RWPE2 (cell line): Measurements from ENCODE around the gene PLCH1.

Source experiments
- ATAC-seq: fragments of 200-7000 bp; cut with Tn5 transposase; 3 replicates; pipeline ENCODE4 v1.9.1; 2021; ENCODE audit warnings: low read depth
- DNase-seq: peaks from one replicate; pipeline ENCODE4 v3.0.0-alpha.2; 2020; ENCODE audit warnings: low spot score
- H3K27ac ChIP-seq: fragments of 450-650 bp; 2 replicates; pipeline ENCODE4 v1.5.1; 2017; ENCODE audit warnings: mild to moderate bottlenecking; ENCODE audit not compliant: poor library complexity, severe bottlenecking
- H3K27me3 ChIP-seq: fragments of 250-450 bp; sonication (Bioruptor Pico); 2 replicates; pipeline ENCODE4 v1.5.1; 2021; ENCODE audit warnings: mild to moderate bottlenecking, moderate library complexity; ENCODE audit not compliant: insufficient read depth, poor library complexity, severe bottlenecking
- H3K36me3 ChIP-seq: fragments of 250-450 bp; sonication (Bioruptor Pico); 2 replicates; pipeline ENCODE4 v1.5.1; 2020; ENCODE audit warnings: low read depth, mild to moderate bottlenecking, moderate library complexity
- H3K4me1 ChIP-seq: fragments of 250-450 bp; sonication (Bioruptor Pico); 2 replicates; pipeline ENCODE4 v1.5.1; 2021; ENCODE audit warnings: mild to moderate bottlenecking, moderate library complexity; ENCODE audit not compliant: insufficient read depth, poor library complexity, severe bottlenecking
- H3K4me3 ChIP-seq: fragments of 250-450 bp; sonication (Bioruptor Pico); 2 replicates; pipeline ENCODE4 v1.5.1; 2021; ENCODE audit warnings: mild to moderate bottlenecking, moderate library complexity; ENCODE audit not compliant: severe bottlenecking
- H3K9me3 ChIP-seq: fragments of 250-450 bp; sonication (Bioruptor Pico); 2 replicates; pipeline ENCODE4 v1.5.1; 2021; ENCODE audit warnings: mild to moderate bottlenecking, moderate library complexity; ENCODE audit not compliant: severe bottlenecking
- TF ChIP-seq, protein P1 (sequence below): fragments of 450-650 bp; IDR thresholded peaks from one replicate; pipeline ENCODE4 v1.5.1; 2017; ENCODE audit warnings: mild to moderate bottlenecking, moderate library complexity; ENCODE audit not compliant: poor library complexity, severe bottlenecking

Gene PLCH1

DNA sequence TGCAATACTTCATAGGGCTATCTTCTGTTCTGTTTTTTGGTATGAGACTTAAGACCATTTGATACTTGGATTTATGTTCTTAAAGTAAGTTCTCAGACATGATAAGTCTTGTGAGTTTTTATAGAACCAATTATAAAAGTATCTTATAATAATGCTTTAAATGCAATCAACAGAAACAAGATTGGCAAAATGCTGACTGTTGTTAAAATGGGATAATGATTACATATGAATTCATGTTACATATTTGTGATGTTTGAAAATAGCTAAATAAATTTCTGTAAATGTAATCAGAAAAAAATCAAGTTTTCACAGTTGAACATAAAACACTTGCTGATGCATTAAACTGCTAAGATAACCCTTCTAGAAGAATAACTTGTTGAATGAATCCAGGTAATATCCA, 148.3 kb downstream of the PLCH1 start:
- TF ChIP-seq, protein P1, sequence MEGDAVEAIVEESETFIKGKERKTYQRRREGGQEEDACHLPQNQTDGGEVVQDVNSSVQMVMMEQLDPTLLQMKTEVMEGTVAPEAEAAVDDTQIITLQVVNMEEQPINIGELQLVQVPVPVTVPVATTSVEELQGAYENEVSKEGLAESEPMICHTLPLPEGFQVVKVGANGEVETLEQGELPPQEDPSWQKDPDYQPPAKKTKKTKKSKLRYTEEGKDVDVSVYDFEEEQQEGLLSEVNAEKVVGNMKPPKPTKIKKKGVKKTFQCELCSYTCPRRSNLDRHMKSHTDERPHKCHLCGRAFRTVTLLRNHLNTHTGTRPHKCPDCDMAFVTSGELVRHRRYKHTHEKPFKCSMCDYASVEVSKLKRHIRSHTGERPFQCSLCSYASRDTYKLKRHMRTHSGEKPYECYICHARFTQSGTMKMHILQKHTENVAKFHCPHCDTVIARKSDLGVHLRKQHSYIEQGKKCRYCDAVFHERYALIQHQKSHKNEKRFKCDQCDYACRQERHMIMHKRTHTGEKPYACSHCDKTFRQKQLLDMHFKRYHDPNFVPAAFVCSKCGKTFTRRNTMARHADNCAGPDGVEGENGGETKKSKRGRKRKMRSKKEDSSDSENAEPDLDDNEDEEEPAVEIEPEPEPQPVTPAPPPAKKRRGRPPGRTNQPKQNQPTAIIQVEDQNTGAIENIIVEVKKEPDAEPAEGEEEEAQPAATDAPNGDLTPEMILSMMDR: no peak
- DNase-seq (no peak), ATAC-seq (no peak)
- Histone ChIP-seq H3K36me3 (no peaks in the 10 kb centered on the region), H3K27ac (no peak overlapping the region), H3K9me3 (no peaks in the 10 kb centered on the region), H3K4me1 (no peaks in the 10 kb centered on the region), H3K27me3 (no peaks in the 10 kb centered on the region), H3K4me3 (no peak overlapping the region)

DNA sequence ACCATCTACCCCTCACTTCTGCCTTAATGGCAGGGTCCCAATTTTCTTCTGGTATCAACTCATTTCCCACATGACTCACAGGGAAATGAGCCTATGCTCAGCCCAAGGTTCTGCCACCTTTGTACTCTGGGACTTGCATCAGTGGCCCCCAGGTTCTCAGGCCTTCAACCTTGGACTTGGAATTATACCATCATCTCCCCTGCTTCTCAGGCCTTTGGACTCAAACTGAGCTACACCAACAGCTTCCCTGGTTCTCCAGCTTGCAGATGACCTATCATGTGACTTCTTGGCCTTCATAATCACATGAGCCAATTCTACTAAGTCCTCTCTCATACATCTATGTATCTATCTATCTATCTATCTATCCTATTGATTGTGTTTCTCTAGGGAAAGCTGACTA, 149.5 kb downstream of the PLCH1 start:
- no peak for ATAC-seq

DNA sequence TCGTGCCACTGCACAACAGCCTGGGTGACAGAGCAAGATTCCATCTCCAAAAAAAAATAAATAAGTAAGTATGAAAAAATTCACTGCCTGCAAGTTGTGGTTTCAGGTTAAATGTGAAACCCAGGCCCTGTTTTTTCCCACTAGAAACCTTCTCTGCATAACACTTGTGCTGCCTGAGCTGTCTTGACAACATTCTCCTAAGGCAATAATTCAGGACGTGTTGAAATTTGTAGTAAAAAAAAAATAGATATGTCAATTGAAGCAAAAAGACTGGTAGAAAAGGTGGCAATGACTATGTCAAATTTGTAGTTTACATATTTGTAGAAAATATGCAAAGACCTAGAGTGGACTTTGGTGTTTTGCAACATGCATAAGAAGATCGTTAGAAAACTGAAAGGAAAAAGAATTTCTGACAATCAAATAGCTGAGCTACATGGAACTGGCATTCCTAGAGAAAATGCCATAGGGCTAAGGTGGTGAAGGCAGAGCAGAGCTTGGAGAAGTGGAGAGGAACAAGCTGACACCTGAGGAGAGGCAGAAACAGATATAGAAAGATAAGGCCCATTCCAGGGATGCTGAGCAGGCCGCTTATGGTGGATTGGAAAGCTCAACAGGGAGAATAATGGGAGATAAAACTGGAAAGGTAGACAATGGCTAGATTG, 150.2 kb downstream of the PLCH1 start:
- Histone ChIP-seq H3K36me3 (no peaks in the 10 kb centered on the region), H3K4me1 (no peaks in the 10 kb centered on the region), H3K27me3 (no peaks in the 10 kb centered on the region), H3K27ac (no peak overlapping the region), H3K4me3 (no peak overlapping the region), H3K9me3 (no peaks in the 10 kb centered on the region)
- no peak for ATAC-seq
- no peak for DNase-seq
- TF ChIP-seq, protein P1: no peak

More for the DNA sequence above, 149.5 kb downstream of the PLCH1 start:
- no peaks in the 10 kb centered on the region for H3K4me1 ChIP-seq
- H3K9me3 ChIP-seq: no peaks in the 10 kb centered on the region
- TF ChIP-seq, protein P1: no peak
- H3K27ac ChIP-seq: no peak overlapping the region
- no peaks in the 10 kb centered on the region for H3K27me3 ChIP-seq
- DNase-seq: no peak
- H3K4me3 ChIP-seq: no peak overlapping the region
- H3K36me3 ChIP-seq: no peaks in the 10 kb centered on the region

DNA sequence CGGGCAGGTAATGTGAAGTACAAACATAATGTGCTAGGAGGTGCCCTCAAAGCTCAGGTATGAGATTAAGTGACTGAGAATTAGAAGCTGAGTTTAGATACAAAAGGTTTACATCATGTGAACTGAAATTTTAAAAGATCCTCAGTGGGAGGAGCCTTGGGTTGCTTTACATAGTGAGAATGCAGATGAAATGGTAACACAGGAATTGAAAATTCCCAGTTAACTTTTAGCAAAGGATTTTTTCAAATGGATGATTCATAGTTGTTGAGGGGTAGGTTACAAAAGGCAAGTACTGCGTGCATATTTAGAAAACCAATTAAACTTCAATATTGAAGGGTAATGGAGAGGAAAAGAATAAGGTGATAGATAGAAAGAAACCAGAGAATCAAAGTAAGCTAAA, 157.3 kb downstream of the PLCH1 start:
- Histone ChIP-seq H3K27me3 (no peaks in the 10 kb centered on the region), H3K36me3 (no peaks in the 10 kb centered on the region), H3K27ac (no peak overlapping the region), H3K4me1 (no peaks in the 10 kb centered on the region), H3K4me3 (no peak overlapping the region), H3K9me3 (no peaks in the 10 kb centered on the region)
- TF ChIP-seq, protein P1: no peak
- ATAC-seq: no peak
- no peak for DNase-seq

DNA sequence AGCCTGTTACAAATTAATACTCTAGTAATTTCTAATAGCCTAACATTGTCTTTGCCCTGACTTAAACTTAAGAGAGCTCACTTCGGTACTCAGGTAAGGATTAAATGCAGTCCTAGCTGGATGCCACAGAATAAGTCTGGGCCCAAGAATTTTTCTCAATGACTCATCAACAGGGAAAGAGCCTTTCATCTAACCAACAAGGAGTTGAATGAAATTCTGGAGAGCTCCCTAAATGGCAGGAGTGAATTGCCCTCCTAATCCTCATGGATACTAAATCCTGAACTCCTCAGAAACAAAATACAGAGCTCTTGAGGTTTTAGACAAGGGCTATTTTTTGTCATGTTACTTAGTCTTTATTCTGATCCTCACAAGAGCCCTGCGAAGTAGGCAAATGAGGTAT, 159.5 kb downstream of the PLCH1 start:
- Histone ChIP-seq H3K27me3 (no peaks in the 10 kb centered on the region), H3K27ac (no peak overlapping the region), H3K4me3 (no peak overlapping the region), H3K9me3 (no peaks in the 10 kb centered on the region), H3K4me1 (no peaks in the 10 kb centered on the region), H3K36me3 (no peaks in the 10 kb centered on the region)
- ATAC-seq (0 out of 3 replicates have a peak, but pooled peaks have one; percentile 27), DNase-seq (no peak)
- TF ChIP-seq, protein P1: no peak
